Activated CD8-positive, alpha-beta T cell treated with anti-CD3 and anti-CD28 coated beads for 36 hours (primary cell): ENCODE data around the gene RNF10. TPM values are rescaled to one million over a fixed set of nuclear protein-coding genes. Genes with fewer than 3 reads are reported as not detected.
A peak's percentile ranks its signal among the peaks of the same experiment; 100 is the strongest.
"Not testable (repeated sequence)": the region's sequence is repeated elsewhere in the genome, so short reads cannot be mapped to it uniquely, and the experiment has no call there.

Experiments used
- ATAC-seq: fragments of 200-7000 bp; cut with Tn5 transposase; one replicate; pipeline ENCODE4 v1.10.0; 2021; ENCODE audit warnings: mild to moderate bottlenecking, moderate library complexity
- CTCF ChIA-PET: fragments of 350-600 bp; sonication (Branson Sonifier 250); formaldehyde crosslinking; loops from one replicate; lab custom pipeline; 2021; ENCODE audit warnings: antibody characterized with exemption; lab: Charles Lee
- POLR2A ChIA-PET: fragments of 350-600 bp; sonication (Branson Sonifier 250); formaldehyde crosslinking; loops from one replicate; lab custom pipeline; 2021; ENCODE audit warnings: antibody characterized with exemption; lab: Charles Lee
- DNase-seq: peaks from one replicate; pipeline ENCODE4 v3.0.0-alpha.2; 2020
- H3K27ac Mint-ChIP-seq: one replicate; pipeline ENCODE4 v1.8.0; 2021; ENCODE audit warnings: mild to moderate bottlenecking, mixed read lengths
- H3K27me3 Mint-ChIP-seq: one replicate; pipeline ENCODE4 v1.8.0; 2021; ENCODE audit warnings: mixed read lengths
- H3K36me3 Mint-ChIP-seq: one replicate; pipeline ENCODE4 v1.8.0; 2021; ENCODE audit warnings: low read depth, mixed read lengths
- H3K4me1 Mint-ChIP-seq: one replicate; pipeline ENCODE4 v1.8.0; 2021; ENCODE audit warnings: low read depth, mixed read lengths
- H3K4me3 Mint-ChIP-seq: one replicate; pipeline ENCODE4 v1.8.0; 2021; ENCODE audit warnings: mild to moderate bottlenecking, moderate library complexity, mixed read lengths
- H3K9me3 Mint-ChIP-seq: one replicate; pipeline ENCODE4 v1.8.0; 2021; ENCODE audit warnings: mixed read lengths
- CTCF ChIP-seq: fragments of 200-600 bp; IDR thresholded peaks from one replicate; pipeline ENCODE4 v1.8.0; 2022; ENCODE audit warnings: antibody characterized with exemption, mild to moderate bottlenecking
- intact Hi-C: fragments of 100-400 bp; cut with micrococcal nuclease; formaldehyde crosslinking; loops from one replicate; pipeline ENCODE4 v1.10.0; 2022
- total RNA-seq, 2 experiments: library from RNA; stranded (reverse); gene quantifications; one replicate each; pipeline ENCODE4 v1.2.3, GENCODE V29; 2021

The RNF10 gene
- total RNA-seq, 2 experiments from 2014 or later: 155 to 159 TPM

GRCh38 chr12:120614848-120615247 lies 80.7 kb downstream of the RNF10 start:
- Mint-ChIP-seq H3K4me3 (no peak overlapping the region), H3K4me1 (peaks cover 9% of the 10 kb centered on the region), H3K27ac (no peak overlapping the region), H3K9me3 (no peaks in the 10 kb centered on the region), H3K36me3 (no peaks in the 10 kb centered on the region), H3K27me3 (peaks cover 10% of the 10 kb centered on the region)
- ATAC-seq (peak; percentile 45), DNase-seq (no peak)
- intact Hi-C loops: no loop called here
- no peak for TF ChIP-seq CTCF
- ChIA-PET POLR2A (no interaction called here), CTCF (interaction anchor here (0.5 to 1.7 kb wide), 3 partner anchors 31 to 350 kb away, joined by 3 to 7 read pairs (median 5); no protein-coding TSS in a partner anchor)

- H3K4me3 Mint-ChIP-seq, CTCF ChIA-PET, H3K36me3 Mint-ChIP-seq, POLR2A ChIA-PET, H3K9me3 Mint-ChIP-seq, H3K27ac Mint-ChIP-seq, DNase-seq, H3K4me1 Mint-ChIP-seq, ATAC-seq, intact Hi-C loops: not testable (repeated sequence)
- peaks cover 11% of the 10 kb centered on the region for H3K27me3 Mint-ChIP-seq
Observed at GRCh38 chr12:120617193-120617592, 83.0 kb downstream of the RNF10 start.

GRCh38 chr12:120617767-120618166 lies 83.6 kb downstream of the RNF10 start:
- intact Hi-C loops, CTCF ChIA-PET, H3K4me1 Mint-ChIP-seq, ATAC-seq, POLR2A ChIA-PET, H3K36me3 Mint-ChIP-seq, H3K9me3 Mint-ChIP-seq, H3K27ac Mint-ChIP-seq, DNase-seq, H3K4me3 Mint-ChIP-seq: not testable (repeated sequence)
- H3K27me3 Mint-ChIP-seq: peaks cover 11% of the 10 kb centered on the region

DNA sequence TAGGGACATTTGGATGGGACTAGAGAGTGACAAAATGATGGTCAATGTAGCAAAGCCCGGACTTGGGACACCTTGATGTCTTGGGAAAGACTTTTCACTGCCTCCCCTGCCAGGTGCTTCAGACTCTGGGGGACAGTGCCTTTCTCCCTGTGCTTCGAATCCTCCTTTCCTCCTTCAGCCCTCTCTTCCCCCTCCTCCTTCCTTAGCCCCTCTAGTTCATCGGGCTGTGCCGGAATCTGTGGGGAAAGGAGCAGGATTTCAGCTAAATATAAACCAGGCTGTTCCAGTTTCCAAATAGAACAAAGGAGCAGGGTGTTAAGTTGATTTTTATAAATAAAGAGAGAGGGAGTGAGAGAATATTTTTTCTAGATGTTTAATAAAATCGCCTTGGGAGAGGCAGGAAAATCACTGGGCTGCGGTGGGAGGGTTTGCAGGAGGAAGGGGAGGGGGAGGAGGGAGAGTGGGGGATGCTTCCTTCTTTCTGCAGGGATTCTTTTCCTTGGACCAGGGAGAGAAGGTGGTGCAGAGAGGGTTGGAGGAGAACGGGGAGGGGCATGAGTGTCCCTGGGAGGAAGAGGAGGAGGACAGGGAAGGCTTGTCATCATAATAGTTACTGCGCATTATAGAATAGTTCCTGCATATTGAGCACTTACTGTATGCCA lies 84.9 kb downstream of the RNF10 start:
- Mint-ChIP-seq H3K9me3 (no peaks in the 10 kb centered on the region), H3K27ac (no peak overlapping the region), H3K36me3 (no peaks in the 10 kb centered on the region), H3K4me3 (no peak overlapping the region), H3K4me1 (peaks cover 9% of the 10 kb centered on the region), H3K27me3 (peaks cover 11% of the 10 kb centered on the region)
- CTCF ChIA-PET: interaction anchor here (1.2 to 3.4 kb wide), 2 partner anchors 30 to 36 kb away, joined by 5 to 14 read pairs; no protein-coding TSS in a partner anchor
- ATAC-seq: no peak
- DNase-seq: no peak
- POLR2A ChIA-PET: no interaction called here
- intact Hi-C loops: no loop called here
- no peak for TF ChIP-seq CTCF

DNA sequence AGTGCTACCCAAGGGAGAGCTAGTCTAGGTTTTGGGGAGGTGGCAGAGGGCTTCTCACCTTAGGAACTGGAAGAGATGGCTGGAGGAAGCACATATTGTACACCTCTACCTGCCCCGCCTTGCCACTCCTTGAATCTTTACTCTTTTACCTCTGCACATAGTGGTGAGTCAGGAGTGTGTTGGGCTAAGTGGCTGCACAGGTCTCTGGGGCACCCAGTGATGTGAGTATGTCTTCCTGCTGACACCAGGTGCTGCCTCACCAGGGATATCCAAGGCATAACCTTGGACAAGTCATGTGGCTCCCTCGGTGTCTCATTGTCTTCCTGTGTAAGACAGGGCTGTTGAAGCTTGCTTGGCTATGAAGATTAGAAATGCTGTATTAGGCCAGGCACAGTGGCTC lies 86.5 kb downstream of the RNF10 start:
- TF ChIP-seq CTCF: no peak
- no peaks in the 10 kb centered on the region for H3K4me1 Mint-ChIP-seq
- ChIA-PET CTCF (interaction anchor here (2.1 to 3.4 kb wide), 2 partner anchors 29 to 37 kb away, joined by 5 to 14 read pairs; no protein-coding TSS in a partner anchor), POLR2A (no interaction called here)
- no peaks in the 10 kb centered on the region for H3K9me3 Mint-ChIP-seq
- H3K27me3 Mint-ChIP-seq: peaks cover 11% of the 10 kb centered on the region
- H3K27ac Mint-ChIP-seq: no peak overlapping the region
- no peak overlapping the region for H3K4me3 Mint-ChIP-seq
- DNase-seq (no peak), ATAC-seq (no peak)
- intact Hi-C loops: no loop called here
- H3K36me3 Mint-ChIP-seq: no peaks in the 10 kb centered on the region
